ENCODE measurements around the gene SPINT2. TPM values are rescaled to one million over a fixed set of nuclear protein-coding genes. Genes with fewer than 3 reads are reported as not detected.

The SPINT2 gene
- total RNA-seq, 1 experiment from 2014 or later: not detected

- Histone ChIP-seq H3K4me3 (ENCODE audit: low read depth, low read length, poor library complexity, severe bottlenecking) (no peak overlapping the region), H3K36me3 (ENCODE audit: insufficient read depth, low read length, poor library complexity, severe bottlenecking) (no peaks in the 10 kb centered on the region), H3K27me3 (replicated peaks; ENCODE audit: insufficient read depth, low read depth, low read length, poor library complexity) (no peaks in the 10 kb centered on the region), H3K9me3 (ENCODE audit: low read depth, low read length, poor library complexity, severe bottlenecking) (no peaks in the 10 kb centered on the region), H3K4me1 (ENCODE audit: insufficient read depth, low read length, poor library complexity, severe bottlenecking) (no peaks in the 10 kb centered on the region), H3K27ac (ENCODE audit: low read depth, low read length, poor library complexity, severe bottlenecking) (no peak overlapping the region)
- TF ChIP-seq CTCF (conservative IDR thresholded peaks at IDR 0.05; ENCODE audit: low read depth, low read length) (no peak), EZH2 (IDR thresholded peaks at IDR 0.05; ENCODE audit: borderline replicate concordance, low read depth, low read length, poor library complexity, severe bottlenecking) (no peak)
- CTCF ChIA-PET: no interaction called here
- DNase-seq (ENCODE audit: low spot score): no peak
- POLR2A ChIA-PET (ENCODE audit: low non-redundant PET): no interaction called here
- no TSS peak for BruUV-seq (replicated peaks)
- intact Hi-C loops (cut with micrococcal nuclease; ENCODE audit: unreplicated experiment): no loop called here
Measured at GRCh38 chr19:38280030-38280921, 15.9 kb downstream of the SPINT2 start.

GRCh38 chr19:38281811-38282566 lies 17.6 kb downstream of the SPINT2 start:
- no peak for TF ChIP-seq CTCF (conservative IDR thresholded peaks at IDR 0.05; ENCODE audit: low read depth, low read length)
- no peak for TF ChIP-seq EZH2 (IDR thresholded peaks at IDR 0.05; ENCODE audit: borderline replicate concordance, low read depth, low read length, poor library complexity, severe bottlenecking)
- ChIA-PET POLR2A (ENCODE audit: low non-redundant PET) (no interaction called here), CTCF (no interaction called here)
- H3K27me3 ChIP-seq (replicated peaks; ENCODE audit: insufficient read depth, low read depth, low read length, poor library complexity): no peaks in the 10 kb centered on the region
- no peaks in the 10 kb centered on the region for H3K4me1 ChIP-seq (ENCODE audit: insufficient read depth, low read length, poor library complexity, severe bottlenecking)
- no TSS peak for BruUV-seq (replicated peaks)
- H3K4me3 ChIP-seq (ENCODE audit: low read depth, low read length, poor library complexity, severe bottlenecking): no peak overlapping the region
- no peak overlapping the region for H3K27ac ChIP-seq (ENCODE audit: low read depth, low read length, poor library complexity, severe bottlenecking)
- H3K36me3 ChIP-seq (ENCODE audit: insufficient read depth, low read length, poor library complexity, severe bottlenecking): no peaks in the 10 kb centered on the region
- intact Hi-C loops (cut with micrococcal nuclease; ENCODE audit: unreplicated experiment): no loop called here
- no peaks in the 10 kb centered on the region for H3K9me3 ChIP-seq (ENCODE audit: low read depth, low read length, poor library complexity, severe bottlenecking)
- no peak for DNase-seq (ENCODE audit: low spot score)

GRCh38 chr19:38283271-38283670 lies 18.9 kb downstream of the SPINT2 start:
- H3K9me3 ChIP-seq (ENCODE audit: low read depth, low read length, poor library complexity, severe bottlenecking): no peaks in the 10 kb centered on the region
- TF ChIP-seq EZH2 (IDR thresholded peaks at IDR 0.05; ENCODE audit: borderline replicate concordance, low read depth, low read length, poor library complexity, severe bottlenecking) (no peak), CTCF (conservative IDR thresholded peaks at IDR 0.05; ENCODE audit: low read depth, low read length) (no peak)
- POLR2A ChIA-PET (ENCODE audit: low non-redundant PET): no interaction called here
- intact Hi-C loops (cut with micrococcal nuclease; ENCODE audit: unreplicated experiment): no loop called here
- CTCF ChIA-PET: interaction anchor here (0.6 kb wide), 1 partner anchor 14 kb away, joined by 4 read pairs; no protein-coding TSS in a partner anchor
- H3K36me3 ChIP-seq (ENCODE audit: insufficient read depth, low read length, poor library complexity, severe bottlenecking): no peaks in the 10 kb centered on the region
- no peak overlapping the region for H3K4me3 ChIP-seq (ENCODE audit: low read depth, low read length, poor library complexity, severe bottlenecking)
- no peaks in the 10 kb centered on the region for H3K4me1 ChIP-seq (ENCODE audit: insufficient read depth, low read length, poor library complexity, severe bottlenecking)
- no TSS peak for BruUV-seq (replicated peaks)
- no peak for DNase-seq (ENCODE audit: low spot score)
- H3K27me3 ChIP-seq (replicated peaks; ENCODE audit: insufficient read depth, low read depth, low read length, poor library complexity): no peaks in the 10 kb centered on the region
- H3K27ac ChIP-seq (ENCODE audit: low read depth, low read length, poor library complexity, severe bottlenecking): no peak overlapping the region

Measured in A673 (cell line).